Effector CD8-positive, alpha-beta T cell (primary cell): Measurements from ENCODE around the gene DOP1A.

ENCODE experiments used
- DNase-seq: peaks from one replicate; lab custom pipeline; 2025; lab: John Stamatoyannopoulos, UW
- total RNA-seq, 4 experiments: gene quantifications; one replicate each; lab custom pipeline; 2026; lab: John Stamatoyannopoulos, UW

DOP1A gene, protein sequence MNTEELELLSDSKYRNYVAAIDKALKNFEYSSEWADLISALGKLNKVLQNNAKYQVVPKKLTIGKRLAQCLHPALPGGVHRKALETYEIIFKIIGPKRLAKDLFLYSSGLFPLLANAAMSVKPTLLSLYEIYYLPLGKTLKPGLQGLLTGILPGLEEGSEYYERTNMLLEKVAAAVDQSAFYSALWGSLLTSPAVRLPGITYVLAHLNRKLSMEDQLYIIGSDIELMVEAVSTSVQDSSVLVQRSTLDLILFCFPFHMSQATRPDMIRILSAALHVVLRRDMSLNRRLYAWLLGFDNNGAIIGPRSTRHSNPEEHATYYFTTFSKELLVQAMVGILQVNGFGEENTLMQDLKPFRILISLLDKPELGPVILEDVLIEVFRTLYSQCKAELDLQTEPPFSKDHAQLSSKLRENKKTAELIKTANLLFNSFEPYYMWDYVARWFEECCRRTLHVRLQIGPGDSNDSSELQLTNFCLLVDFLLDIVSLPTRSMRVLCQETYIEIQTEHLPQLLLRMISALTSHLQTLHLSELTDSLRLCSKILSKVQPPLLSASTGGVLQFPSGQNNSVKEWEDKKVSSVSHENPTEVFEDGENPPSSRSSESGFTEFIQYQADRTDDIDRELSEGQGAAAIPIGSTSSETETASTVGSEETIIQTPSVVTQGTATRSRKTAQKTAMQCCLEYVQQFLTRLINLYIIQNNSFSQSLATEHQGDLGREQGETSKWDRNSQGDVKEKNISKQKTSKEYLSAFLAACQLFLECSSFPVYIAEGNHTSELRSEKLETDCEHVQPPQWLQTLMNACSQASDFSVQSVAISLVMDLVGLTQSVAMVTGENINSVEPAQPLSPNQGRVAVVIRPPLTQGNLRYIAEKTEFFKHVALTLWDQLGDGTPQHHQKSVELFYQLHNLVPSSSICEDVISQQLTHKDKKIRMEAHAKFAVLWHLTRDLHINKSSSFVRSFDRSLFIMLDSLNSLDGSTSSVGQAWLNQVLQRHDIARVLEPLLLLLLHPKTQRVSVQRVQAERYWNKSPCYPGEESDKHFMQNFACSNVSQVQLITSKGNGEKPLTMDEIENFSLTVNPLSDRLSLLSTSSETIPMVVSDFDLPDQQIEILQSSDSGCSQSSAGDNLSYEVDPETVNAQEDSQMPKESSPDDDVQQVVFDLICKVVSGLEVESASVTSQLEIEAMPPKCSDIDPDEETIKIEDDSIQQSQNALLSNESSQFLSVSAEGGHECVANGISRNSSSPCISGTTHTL (N-terminal part only)
- total RNA-seq, result 48.8 to 134 (median 101) reads per million in 4 experiments

DNA sequence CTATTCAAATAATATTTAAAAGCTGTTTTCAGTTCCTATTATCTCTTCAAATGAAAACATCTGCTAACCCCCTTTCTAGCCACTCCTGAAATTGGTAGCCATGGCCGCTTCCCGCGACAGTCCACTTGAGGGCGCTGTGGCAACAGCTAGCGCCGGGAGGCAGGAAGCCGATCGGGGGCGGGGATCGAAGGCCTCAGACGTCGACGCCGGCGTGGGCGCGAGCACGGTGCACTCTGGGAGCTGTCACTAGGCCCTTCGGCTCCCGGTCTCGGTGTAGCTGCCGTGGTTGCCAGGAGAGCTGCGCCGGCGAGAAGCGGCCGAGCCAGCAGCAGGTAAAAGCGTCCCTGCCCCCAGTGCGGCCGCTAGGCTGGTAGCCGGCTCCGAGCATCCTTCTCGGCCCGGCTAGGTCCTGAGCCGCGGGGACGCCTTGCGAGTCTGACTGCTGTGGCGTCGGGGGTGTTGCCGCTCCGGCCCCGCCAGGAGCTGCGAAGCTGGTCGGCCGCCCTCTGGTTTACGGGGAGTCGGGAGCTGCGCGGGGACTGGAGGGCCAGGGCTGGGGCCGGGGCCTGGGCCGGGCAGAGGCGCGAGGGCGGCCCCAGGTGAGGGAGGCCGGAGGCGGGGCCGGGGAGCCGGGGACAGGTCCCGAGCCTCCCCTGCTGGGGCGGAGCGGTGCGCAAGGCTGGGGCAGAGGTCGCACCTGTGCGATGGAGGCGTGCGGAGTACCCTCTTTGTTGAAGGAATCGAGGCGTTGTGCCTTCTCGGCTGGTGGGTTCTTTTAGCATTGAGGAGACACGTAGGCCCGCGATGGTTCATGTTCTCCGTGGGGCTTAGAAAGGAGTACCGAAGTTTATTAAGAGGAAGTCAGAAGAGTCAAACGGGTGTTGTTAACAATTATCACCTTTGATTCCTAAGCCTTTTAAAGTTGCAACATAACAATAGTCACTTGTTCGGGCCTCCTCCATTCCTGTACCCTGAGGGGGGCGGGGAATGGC, at the start of gene DOP1A:
Gene DOP1A (plus strand): TSS at position 224 of the 992 bp plus-strand sequence. CDS start 29,307 bp downstream, outside the sequence.
- DNase-seq, result peak; percentile 92

DNA sequence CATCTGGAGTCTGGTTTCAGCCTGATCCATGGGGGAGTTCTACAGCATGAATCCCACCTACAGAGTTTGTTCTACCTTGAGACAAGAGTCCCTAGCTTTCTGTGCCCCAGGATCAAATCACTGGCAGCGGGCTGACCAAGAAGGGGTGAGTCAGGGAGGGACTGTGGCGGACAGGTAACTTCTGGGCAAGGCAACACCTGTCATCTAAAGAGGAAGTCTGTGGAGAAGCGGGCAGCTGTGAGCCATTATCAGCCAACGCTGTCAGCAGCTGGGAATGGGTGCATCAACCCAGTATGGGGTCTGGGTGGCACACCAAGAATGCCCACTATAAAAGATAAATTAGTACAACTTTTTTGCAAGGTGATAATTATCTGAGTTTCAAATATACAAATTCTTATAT, 47.7 kb upstream of the DOP1A start:
- no peak for DNase-seq

DNA sequence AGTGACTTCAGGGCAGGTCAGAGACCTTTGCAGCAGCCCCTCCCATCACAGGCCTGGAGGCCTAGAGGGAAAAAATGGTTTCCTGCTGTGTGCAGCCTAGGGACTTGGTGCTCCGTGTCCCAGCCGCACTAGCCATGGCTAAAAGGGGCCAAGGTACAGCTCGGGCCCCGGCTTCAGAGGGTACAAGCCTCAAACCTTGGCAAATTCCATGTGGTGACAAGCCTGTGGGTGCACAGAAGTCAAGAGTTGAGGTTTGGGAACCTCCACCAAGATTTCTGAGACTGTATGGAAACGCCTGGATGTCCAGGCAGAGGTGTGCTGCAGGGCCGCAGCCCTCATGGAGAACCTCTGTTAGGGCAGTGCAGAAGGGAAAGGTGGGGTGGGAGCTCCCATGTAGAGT, 35.8 kb upstream of the DOP1A start:
- no peak for DNase-seq

DNA sequence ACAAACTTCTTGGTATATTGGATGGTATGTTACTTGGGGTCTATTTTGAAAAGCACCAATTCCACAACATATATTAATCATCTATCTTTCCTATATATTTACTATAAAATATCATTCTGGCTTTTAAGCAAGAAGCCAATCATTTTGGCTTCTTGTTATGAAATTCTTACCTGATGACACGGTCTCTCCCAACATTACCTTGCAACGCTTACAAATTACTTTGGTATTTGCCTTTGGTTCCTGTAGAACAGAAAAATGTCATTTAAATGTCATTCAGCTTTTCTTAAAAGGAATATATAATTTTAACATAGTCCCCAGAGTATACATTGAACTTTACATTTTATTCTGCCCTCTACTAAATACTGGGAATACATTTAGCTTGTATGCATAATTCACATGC, 29.2 kb upstream of the DOP1A start:
- no peak for DNase-seq

DNA sequence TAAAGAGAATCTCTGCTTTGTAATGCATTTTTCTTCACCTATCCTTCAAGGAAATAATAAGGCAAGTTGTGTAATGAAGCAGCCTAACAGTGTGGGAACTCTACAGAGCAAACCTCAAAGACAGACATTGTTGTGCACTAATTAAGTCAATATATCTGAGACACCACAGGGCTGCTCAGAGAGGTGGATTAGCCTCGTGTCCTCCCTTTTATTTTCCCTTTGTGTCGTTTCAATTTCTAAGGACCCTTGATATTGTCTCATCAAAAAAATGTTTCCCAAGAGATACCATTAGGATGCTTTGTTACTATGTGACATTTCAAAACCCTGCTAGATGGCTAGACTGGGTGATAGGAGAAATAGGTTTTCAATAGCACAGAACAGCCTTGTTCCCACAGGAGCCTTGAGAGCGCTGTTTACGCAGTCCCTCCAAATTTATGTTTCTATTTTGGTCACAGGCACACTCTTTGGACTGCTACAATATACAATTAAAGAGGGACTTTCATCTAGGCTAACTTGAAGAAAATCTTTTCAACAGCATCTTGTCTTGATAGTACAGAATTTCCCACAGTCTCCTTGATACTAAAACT, 24.9 kb upstream of the DOP1A start:
- DNase-seq, result no peak

DNA sequence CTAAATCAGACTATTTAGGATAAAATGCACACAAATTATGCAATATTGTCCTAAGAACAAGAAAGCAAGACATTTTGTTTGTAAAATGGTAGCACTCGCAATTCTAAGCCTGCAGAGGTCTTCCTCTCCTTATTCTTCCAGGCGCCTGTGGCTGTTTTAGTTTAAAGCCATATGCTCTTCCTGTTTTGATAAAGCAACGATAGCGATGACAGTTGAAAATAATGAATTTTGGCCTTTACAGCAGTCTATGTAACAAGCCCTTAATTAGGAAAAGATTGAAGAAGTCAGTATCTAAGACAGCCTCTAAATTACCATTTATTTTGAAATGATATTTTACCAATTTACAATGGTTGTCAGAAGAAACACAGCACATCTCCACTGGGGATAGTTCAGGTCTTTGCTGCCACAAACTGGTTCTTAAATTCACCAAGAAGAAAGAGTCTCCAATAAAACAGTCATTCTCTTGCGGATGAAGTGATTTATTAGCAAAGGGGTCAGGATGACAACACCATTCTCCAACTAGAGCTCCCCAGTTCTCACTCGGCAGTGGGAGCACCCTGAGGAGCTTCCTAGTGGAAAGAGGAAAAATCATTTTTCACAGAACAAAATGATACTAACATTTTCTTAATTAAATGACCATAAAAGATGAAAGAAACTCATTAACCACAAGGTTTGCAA, 23.2 kb upstream of the DOP1A start:
- DNase-seq, result no peak

DNA sequence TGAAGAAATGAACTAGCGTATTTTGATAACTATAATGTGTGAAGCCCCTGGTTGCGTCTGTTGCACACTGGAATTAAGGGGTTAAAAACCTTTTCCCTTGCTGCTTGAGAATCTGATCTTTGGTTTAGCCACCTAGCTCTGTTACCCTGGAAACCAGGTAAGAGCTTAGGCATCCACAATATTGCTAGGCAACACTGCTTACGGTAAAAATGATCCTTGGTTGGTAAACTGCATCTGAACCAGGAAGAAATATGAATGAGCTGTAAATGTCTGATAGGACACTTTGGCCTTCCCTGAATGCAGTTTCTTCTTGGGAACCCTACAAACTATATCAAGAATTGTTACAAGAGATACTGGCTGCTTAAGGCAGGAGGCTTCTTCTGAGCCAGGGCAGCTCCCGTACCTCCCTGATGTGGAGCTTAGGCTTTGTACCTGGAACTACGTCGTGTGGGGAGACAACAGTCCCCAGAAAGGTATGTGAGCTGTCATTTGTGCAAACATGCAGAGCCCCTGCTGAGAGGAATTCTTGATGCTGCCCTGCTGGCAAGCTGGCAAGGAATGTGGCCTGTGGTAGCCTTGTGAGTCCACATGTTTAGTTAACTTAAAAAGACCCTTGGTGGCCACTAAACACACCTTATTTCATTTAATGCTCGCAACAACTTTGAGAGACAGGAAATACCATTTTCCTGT, 20.3 kb upstream of the DOP1A start:
- no peak for DNase-seq

DNA sequence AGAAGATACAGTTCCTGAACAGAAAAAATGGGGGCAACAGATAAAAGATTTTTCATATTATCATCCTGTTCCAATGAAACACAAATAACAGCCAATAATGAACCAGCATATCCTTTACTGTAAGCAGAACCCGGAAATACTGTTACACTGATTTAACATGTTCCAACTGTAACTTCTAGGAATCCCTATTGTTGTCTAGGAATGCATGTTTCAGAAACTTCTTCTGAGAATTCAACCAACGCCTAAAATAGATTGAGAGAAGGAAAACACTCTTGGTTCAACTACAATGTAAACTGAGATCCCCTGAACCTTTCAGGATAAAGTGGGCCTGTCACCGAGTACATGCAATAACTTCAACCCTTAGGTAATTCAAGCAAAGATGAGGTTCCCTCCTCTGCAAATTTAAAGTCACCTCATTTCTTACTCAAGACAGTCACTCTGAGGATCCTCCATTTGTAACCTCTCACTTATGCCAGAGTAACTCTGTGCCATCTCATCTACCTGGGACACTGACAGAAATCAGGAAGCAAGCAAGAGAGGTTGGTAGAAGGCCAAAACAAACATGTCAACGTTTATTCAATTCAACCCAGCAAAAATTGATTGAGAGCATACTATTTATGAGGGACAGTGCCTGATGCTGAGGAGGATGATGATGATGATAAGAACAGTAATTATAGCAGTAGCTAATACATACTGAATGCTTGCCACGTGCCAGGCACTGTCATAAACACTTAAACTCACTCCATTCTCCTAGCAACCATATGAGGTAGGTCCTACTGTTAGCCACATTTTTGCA, 15.9 kb upstream of the DOP1A start:
- no peak for DNase-seq

DNA sequence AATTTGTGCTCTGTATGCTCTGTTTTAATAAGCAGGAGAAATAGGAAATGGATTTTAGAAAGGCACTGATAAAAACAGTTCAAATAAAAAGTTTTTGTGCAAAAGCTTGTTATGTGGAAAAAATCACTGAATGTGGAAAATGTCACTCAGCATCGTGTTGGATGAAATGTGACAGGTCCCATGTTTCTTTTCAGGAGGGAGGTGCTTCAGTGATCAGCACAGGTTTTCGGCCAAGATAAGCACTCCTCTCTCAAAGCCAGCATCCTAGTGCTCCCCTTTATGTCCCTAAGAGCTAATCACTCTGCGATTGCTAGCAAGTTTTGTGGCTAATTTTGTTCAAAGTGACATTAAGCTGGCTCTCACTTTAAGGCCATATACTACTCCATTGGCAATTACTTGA, 13.8 kb upstream of the DOP1A start:
- no peak for DNase-seq

DNA sequence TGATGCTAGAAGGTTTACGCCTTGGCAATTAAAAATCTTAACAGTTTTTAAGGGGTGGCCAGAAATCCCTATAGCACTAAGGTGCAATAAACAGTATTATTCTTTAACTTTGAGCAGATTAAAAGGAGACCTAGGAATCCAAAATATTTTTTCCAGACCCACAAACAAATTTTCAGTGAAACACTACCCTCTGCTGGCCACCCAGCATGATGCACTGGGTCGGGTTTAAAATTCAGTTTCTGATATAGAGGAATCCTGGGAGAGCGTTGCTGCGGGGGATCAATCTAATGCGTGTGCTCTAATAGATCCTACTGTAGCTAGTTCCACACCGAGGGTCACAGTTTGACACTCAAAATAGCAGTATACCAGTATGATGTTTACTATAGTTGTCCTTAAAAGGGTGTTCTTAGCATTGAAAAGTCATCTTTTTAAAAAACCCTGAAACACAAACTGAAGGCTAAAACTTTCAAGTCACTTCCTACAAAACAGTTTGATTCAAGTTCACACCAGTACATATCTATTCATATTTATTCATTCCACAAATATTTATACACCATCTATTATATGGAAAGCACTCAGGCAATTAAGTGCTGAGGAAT, 12.0 kb upstream of the DOP1A start:
- peak; percentile 1 for DNase-seq

DNA sequence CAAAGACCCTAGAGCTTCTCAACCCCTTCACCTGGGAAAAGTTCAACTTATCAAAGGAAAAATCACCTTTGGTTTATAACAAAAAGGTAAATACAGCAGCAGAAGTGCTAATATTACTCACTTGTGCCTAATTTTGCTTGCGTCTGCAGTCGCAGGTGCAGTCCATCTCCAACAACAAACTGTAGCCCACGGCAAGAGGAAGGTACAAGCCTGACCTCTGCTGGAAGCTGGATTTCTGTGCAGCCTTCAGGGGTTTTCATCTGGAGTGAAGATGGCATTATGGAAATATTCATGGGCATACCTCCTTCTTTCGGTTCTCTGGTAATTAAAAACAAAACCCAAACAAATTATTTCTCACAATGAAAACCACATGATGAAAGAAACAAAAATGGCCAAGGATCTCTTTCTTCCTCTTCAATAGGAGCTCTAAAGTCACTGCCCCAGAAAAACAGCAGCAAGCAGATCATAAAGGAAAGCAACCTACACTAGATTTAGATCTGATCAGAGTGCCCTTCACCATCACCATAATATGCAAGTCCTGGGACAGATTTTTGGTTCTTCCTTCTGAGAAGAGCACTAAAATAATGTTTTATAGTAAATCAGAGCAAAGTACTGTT, 9.7 kb upstream of the DOP1A start:
- no peak for DNase-seq

DNA sequence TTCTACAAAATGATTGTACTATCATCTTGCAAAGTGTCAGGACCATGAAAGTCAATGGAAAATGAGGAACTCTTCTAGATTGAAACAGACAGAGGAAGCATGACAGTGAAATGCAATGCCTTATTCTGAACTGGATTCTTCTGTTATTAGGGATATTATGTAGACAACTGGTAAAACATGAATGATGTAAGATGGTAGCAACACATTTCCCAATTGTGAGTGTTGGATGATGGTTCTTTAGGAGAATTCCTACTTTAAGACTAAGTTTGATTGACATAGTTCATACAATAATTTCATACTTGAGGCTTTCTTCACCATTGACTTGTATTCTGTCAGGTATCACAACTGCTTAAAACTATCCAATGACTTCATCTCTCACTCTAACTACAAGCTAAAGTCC, 6.3 kb upstream of the DOP1A start:
- DNase-seq, result no peak

DNA sequence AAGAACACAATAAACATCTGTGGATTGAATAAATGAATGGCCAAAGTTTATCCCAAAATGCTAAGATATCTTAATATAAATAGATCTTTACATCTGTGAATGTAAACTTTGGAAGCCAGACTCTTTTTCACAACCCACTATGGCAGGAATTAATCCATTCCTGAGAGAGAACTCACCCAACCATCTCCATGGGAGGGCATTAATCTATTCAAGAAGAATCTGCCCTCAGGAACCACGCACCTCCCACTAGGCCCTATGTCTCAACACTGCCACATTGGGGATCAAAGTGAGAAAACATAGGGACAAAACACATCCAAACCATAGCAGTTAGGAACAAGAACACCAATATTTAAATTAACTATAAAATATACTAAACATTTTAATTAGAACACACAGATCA, 5.2 kb upstream of the DOP1A start:
- no peak for DNase-seq

DNA sequence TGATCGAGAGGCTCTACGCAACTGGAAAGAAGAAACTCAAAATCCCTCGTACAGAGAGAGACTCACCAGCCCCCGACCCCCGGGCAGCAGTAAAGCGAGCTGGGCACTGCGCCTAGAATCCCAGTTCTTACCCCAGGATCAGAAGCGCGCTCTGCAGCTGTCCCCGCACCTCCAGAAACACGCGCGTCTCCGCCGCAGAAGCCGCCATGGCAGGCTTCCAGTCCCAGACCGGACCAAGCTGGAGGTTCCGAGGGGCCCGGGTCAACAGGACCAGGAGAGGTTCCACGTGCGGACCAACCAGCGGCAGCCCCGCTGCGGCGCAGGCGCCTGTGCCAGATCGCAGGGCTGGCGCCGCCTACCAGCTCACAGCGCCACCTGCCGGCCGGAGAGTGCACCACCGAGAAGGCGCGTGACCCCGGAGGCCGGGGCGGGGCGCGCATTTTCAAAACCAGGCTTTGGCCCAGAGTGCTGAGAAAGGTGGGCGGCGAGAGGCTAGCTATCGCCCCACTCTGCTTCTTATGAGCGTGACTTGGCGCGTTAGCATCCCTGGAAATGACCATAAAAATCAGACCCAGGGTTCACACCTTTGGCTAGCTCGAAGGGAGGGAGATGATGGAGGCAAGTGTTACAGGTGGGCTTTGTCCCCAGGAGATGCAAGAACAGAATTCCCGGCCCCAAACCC, 1.8 kb upstream of the DOP1A start, which contains the start of gene UBE3D:
Gene UBE3D (minus strand): TSS at position 331 of the 682 bp plus-strand sequence. CDS start 123 bp downstream, at position 208.
- DNase-seq, result peak; percentile 89

DNA sequence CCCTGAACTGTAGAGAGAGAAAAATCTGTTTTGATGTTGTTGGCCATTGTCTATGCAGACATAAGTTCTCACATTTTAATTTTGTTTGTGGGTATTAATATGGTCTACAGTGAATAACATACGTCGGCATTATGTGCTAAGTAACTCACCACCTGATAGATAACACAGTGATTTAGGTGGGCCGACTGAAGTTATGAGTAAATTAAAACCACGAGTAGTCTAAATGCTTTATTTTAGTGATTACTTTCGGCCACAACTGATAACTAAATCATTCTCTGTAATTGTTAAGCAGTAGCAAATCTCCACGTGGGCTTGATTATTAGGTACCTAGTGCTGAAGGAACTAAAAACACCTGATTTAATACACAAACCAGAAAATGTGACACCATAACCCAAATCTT, 1.1 kb downstream of the DOP1A start:
- DNase-seq, result no peak

DNA sequence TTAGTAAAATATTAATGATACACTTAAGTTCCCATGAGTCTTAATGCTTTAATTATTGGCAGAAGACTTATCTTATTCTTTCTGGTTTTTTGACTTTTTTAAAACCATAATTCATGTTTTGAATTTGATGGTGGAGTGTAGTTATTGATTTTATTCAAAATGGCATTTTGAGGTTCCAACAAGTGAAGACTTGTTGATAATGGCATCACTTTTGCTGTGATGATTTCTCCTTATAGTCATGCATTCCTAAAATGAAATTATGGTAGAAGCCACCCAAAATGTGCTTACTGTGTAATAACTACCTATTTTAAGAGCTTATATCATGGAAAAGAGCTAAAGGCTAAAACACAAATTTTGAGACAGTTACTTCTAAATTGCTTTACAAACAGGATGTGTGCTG, 2.2 kb downstream of the DOP1A start:
- no peak for DNase-seq

DNA sequence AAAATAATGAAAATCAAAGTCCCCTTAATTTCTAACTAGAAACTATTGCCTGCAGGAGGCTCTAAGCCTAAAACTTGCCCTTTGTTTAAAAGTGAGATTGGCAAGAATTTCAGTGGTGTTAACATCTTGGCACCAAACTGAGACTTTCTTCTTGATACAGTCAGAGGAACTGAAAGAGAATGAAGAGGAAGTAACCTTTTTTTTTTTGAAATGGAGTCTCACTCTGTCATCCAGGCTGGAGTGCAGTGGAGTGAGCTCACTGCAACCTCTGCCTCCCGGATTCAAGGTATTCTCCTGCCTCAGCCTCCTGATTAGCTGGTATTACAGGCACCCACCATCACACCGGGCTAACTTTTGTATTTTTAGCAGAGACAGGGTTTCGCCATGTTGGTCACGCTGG, 3.6 kb downstream of the DOP1A start:
- no peak for DNase-seq
